Activated T-helper 17 cell treated with anti-CD3 and anti-CD28 coated beads, Interleukin-2, amount 50 U/mL, for 72 hours (primary cell): ENCODE data around the gene TIGAR. TPM values are rescaled to one million over a fixed set of nuclear protein-coding genes. Genes with fewer than 3 reads are reported as not detected.

Experiments
- ATAC-seq: fragments of 150-1000 bp; cut with Tn5 transposase; replicated peaks from 2 replicates; pipeline ENCODE4 v1.10.0; 2021; ENCODE audit warnings: mild to moderate bottlenecking, moderate library complexity
- H3K27ac Mint-ChIP-seq: one replicate; pipeline ENCODE4 v1.8.0; 2022; ENCODE audit warnings: mixed read lengths
- H3K27me3 Mint-ChIP-seq: one replicate; pipeline ENCODE4 v1.8.0; 2022; ENCODE audit warnings: mixed read lengths
- H3K36me3 Mint-ChIP-seq: one replicate; pipeline ENCODE4 v1.8.0; 2022; ENCODE audit warnings: low read depth, mild to moderate bottlenecking, mixed read lengths
- H3K4me1 Mint-ChIP-seq: one replicate; pipeline ENCODE4 v1.8.0; 2022; ENCODE audit warnings: mixed read lengths
- H3K4me3 Mint-ChIP-seq: one replicate; pipeline ENCODE4 v1.8.0; 2022; ENCODE audit warnings: mild to moderate bottlenecking, mixed read lengths
- H3K9me3 Mint-ChIP-seq: one replicate; pipeline ENCODE4 v1.8.0; 2022; ENCODE audit warnings: mixed read lengths
- total RNA-seq, 2 donors: library from RNA; stranded (reverse); gene quantifications; one replicate each; pipeline ENCODE4 v1.2.3, GENCODE V29; 2022

TIGAR gene
- total RNA-seq, 2 donors from 2014 or later = 6.8 to 12.7 TPM

DNA sequence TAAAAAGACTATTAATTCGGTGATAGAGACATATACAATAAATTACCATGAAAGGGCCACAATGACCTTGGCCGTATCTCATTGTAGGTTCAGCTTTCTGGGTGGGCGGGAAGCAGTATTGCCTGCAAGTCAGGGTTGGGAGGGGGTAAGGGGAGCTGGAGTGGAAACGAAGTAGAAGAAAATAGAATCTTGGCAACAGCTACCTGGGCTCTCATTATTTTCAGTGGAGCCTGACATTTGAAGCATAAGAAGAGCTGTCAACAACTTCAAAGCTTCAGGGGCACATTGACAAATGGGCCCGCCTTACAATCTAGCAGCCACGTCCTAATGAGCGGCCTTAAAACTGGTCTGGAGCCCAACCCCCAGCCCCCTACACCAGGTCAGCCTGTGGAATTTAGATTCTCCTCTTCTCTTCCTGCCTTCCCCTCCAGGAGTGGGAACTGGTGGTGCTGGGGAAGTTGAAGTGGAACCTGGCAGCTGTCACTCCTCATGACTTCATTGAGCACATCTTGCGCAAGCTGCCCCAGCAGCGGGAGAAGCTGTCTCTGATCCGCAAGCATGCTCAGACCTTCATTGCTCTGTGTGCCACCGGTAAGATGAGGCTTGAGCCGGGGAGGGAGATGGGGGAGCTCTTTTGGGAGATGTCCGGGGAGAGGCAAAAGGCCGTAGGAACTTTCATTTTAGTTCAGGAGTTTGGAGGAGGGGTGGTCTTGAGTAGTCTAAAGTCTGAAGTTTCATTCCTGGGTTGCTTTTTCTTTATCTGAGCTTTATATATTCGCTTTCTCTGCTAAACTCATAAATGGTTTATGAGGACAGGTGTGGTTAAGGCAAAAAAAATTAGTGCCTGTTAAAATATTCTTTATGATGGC, 42.5 kb upstream of the TIGAR start:
- peak overlapping the region; percentile 82 for H3K27ac Mint-ChIP-seq
- no peaks in the 10 kb centered on the region for H3K9me3 Mint-ChIP-seq
- peaks cover 50% of the 10 kb centered on the region for H3K4me1 Mint-ChIP-seq
- no peaks in the 10 kb centered on the region for H3K27me3 Mint-ChIP-seq
- ATAC-seq = no peak
- H3K4me3 Mint-ChIP-seq = peak overlapping the region; percentile 95
- peaks cover 97% of the 10 kb centered on the region for H3K36me3 Mint-ChIP-seq

DNA sequence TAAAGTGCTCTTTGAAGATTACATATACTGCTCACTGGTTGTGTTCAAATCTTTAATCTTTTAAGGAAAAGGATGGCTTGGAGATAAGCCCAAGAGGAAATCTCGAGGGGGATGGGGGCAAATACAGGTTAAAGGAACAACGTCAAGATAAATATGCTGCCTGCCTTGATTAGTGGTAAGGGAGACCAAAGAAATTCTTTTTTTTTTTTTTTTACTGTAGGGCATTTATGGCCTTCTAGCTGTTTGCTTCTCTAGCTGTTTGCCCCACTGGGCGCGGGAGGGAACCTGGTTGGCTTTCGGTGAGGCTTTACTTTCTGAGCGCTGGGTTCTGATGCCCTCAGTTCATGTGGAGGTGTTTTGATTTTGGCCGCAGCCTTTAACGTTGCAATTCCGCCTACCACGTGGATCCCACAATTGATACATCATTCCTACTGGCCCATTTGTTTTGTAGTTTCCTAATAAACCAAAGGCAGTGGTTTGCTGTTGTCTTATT, 41.8 kb upstream of the TIGAR start:
- peak overlapping the region; percentile 95 for H3K4me3 Mint-ChIP-seq
- H3K9me3 Mint-ChIP-seq = no peaks in the 10 kb centered on the region
- H3K27ac Mint-ChIP-seq = peak overlapping the region; percentile 82
- H3K36me3 Mint-ChIP-seq = peaks cover 100% of the 10 kb centered on the region
- peaks cover 55% of the 10 kb centered on the region for H3K4me1 Mint-ChIP-seq
- no peaks in the 10 kb centered on the region for H3K27me3 Mint-ChIP-seq
- ATAC-seq = no peak

DNA sequence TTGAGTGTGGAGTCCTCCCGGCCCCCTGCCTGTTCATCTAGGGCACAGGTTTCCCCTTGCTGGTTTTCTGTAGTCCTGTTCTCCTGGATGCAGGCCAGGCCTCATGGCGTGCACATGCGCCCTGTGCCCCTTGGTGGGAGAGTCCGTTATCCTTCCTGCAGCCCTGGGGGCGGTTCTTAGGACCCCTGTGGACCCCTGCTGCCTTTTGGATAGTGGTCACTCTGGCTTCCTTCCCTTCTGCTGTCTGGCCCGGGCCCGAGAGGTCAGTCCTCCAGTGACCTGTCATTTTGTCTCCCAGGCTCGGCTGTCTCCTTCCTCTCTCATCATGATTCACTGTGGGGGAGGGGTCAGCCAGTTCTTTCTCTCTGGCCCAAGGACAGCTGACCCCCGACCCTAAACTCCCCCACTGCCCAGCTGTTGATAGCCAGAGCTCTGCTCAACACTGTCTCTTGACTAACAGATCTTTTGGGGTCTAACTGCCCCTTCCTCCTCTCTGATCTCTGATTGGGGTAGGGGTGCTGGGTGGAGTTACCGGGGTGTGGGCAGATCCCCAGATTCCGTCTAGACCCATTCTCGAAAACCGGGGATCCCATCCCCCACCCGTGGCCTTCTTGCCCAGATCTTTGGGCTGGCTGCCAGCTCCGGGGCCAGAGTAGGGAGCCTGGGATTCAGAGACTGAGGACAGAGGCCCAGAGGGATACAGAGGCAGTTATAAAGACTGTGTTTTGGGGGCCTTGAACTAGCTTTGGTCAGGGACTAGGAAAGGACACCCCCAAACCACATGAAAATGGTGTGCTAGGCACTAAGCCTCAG, 40.5 kb upstream of the TIGAR start:
- no peak for ATAC-seq
- Mint-ChIP-seq H3K27ac (peak overlapping the region; percentile 81), H3K4me3 (peak overlapping the region; percentile 95), H3K27me3 (no peaks in the 10 kb centered on the region), H3K36me3 (peaks cover 100% of the 10 kb centered on the region), H3K4me1 (peaks cover 59% of the 10 kb centered on the region), H3K9me3 (no peaks in the 10 kb centered on the region)

DNA sequence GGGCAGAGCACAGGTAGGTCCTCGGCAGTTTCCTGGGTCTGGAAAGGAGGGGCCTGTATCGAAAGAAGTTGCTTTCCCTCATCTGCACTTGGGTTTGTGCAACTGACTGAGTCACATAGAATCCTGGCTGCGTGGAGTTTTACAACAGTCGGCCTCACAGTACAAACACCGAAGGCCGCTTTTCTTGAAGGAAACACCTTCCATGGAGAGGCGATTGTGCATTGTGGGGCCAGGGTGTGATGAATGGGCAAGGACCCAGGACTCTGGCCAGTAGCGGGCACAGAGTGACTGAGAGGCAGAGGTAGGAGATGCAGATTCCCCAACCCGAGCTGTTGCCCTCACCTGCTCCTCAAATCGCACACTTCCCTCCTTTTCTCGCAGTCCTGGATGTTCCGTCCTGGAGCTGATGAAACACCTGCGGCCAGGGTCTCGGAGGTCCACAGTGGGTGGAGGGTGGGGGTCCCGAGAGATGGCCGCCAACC, 39.8 kb upstream of the TIGAR start:
- no peaks in the 10 kb centered on the region for H3K9me3 Mint-ChIP-seq
- peak overlapping the region; percentile 81 for H3K27ac Mint-ChIP-seq
- peak overlapping the region; percentile 95 for H3K4me3 Mint-ChIP-seq
- no peaks in the 10 kb centered on the region for H3K27me3 Mint-ChIP-seq
- peaks cover 65% of the 10 kb centered on the region for H3K4me1 Mint-ChIP-seq
- H3K36me3 Mint-ChIP-seq = peaks cover 100% of the 10 kb centered on the region
- ATAC-seq = no peak

DNA sequence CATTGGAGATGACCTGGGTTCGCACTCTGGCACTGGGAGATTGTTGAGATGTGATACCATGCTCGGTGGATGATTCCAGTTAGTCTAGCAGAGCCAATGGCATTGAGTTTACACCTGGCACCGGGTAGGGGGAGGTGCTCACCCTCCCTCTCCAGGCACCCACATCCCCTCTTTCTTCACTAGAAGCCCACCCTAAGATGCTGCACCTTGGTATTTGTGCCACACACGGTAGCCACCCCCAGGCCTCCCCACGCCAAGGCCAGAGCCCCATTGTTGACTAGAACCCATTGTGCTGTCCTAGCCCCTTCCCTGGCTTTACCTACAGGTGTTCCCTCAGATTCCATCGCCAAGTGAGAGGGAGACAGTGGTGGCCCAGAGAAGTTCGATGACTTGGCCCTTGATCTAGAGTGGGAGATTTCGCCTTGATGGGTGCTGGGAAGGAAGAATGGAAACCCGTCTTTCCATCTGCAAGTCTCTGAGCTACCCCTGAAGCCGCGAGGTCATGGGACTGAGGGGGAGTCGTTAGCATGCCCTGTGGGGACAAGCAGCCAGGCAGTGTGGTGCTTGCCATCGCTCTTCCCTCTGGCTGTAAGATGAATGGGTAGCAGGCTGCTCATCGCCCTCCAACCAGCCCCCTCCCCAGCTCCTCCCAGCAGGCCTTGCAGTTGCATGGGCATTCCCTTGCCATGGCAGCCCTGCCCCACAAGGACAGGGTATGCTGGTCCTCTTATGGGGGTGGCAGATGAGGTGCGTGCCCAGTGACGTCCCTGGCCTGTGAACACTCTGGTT, 38.7 kb upstream of the TIGAR start:
- H3K36me3 Mint-ChIP-seq = peaks cover 100% of the 10 kb centered on the region
- H3K27me3 Mint-ChIP-seq = no peaks in the 10 kb centered on the region
- ATAC-seq = no peak
- peaks cover 68% of the 10 kb centered on the region for H3K4me1 Mint-ChIP-seq
- H3K4me3 Mint-ChIP-seq = peak overlapping the region; percentile 26
- no peaks in the 10 kb centered on the region for H3K9me3 Mint-ChIP-seq
- H3K27ac Mint-ChIP-seq = no peak overlapping the region

DNA sequence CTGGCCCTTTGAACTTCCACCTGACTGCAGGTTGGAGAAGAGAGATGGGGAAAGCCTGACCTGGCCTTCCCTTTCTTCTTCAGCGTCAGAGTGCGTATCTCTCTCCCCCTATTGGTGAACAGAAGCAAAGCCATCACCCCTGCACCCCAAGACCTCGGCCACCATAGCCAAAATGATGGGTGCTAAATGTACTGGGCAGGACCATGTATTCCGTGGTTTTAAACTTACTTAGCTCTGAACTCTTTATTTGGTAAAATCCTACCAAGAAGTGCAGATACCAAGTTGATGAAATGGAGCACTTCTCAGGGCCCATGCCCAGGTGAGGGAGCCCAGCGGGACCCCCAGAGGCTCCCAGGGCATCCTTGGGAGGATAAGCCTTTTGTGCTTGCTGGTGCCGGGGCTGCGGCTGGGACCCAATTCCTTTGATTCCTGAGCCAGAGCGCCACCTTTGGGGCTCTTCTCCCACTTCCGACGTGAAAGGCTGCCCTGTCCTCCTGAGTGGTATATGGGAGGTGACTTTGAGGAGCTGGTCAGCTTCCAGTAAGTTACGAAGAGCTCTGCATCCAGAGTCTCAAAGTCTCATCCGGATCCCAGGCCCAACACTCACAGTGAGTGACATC, 38.0 kb upstream of the TIGAR start:
- Mint-ChIP-seq H3K36me3 (peaks cover 100% of the 10 kb centered on the region), H3K27me3 (no peaks in the 10 kb centered on the region), H3K4me1 (peaks cover 72% of the 10 kb centered on the region), H3K4me3 (peak overlapping the region; percentile 54), H3K9me3 (no peaks in the 10 kb centered on the region), H3K27ac (no peak overlapping the region)
- ATAC-seq = no peak

DNA sequence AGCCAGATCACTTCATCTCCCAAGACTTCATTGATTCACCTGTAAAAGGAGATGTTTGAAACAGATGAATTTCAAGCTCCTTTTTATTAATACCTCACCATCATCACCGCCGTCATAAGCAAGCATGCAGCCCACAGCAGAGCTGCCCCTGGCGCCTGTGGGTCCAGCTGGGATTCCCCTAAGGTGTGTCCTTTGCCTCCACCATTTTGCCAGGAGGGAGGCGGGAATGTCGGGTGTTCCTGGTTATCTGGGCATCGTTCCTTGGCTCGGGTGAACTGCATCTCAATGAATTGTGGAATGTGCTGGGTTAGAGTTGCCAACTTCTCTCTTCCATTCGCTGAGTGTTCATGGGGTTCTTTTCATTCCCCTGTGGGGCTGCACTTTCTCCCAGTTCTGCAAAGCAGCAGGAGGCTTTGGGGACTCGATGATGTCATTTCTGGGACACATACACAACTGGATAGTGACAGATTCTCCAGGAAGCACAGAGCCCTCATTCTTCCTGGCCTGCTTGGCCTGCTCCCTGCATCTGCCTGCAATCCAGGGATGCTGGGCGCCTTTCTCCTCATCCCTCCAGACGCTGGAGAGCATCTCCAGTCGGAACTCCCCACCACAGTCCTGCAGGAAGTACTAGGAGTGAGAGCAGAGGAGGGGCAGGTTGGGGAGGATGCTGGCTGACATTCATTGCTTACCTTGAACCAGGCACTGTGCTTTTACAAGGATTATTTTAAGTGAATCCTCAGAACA, 37.3 kb upstream of the TIGAR start:
- ATAC-seq = no peak
- Mint-ChIP-seq H3K36me3 (peaks cover 100% of the 10 kb centered on the region), H3K4me3 (peak overlapping the region; percentile 54), H3K9me3 (no peaks in the 10 kb centered on the region), H3K27me3 (no peaks in the 10 kb centered on the region), H3K4me1 (peaks cover 72% of the 10 kb centered on the region), H3K27ac (peak overlapping the region; percentile 75)

DNA sequence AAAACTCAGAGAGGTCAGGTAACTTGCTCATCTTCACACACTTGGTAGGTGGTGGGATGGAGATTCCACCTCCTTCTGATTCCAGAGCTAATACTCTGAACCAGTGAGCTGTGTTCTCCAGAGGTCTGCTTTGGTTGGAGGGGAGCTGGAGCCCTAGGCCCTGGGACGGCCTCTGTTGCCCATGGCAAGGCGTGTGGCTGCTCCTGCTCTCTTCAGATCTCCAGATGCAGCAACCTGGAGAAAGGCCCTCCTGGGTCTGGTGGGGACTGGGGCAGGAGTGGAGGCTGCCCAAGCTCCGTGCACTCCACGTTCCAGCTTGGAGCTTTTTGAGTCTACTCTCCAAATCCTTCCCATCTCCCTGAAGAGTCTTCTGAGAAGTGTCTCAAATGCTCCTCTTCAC, 36.7 kb upstream of the TIGAR start:
- Mint-ChIP-seq H3K27ac (no peak overlapping the region), H3K27me3 (no peaks in the 10 kb centered on the region), H3K9me3 (no peaks in the 10 kb centered on the region), H3K4me1 (peaks cover 72% of the 10 kb centered on the region), H3K4me3 (peak overlapping the region; percentile 54), H3K36me3 (peaks cover 100% of the 10 kb centered on the region)
- ATAC-seq = no peak

DNA sequence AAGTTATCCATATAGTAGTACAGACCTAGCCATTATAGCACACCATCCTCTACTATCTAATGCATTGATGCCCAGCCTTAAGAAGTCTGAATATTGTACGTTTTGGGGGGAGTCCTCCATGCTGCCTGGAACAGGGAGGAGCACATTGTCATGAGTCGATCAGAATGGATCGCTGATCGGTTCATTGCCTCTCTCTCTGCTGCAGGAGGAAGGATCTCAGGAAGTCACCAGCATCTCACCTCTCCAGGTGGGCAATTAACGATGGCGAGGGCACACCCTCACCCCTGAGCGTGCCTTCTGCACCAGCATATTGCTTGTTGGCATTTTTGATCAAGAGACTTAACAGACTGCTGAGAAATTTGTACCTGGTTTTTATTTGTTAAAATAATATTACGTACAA, 35.9 kb upstream of the TIGAR start:
- Mint-ChIP-seq H3K27ac (no peak overlapping the region), H3K36me3 (peaks cover 100% of the 10 kb centered on the region), H3K9me3 (no peaks in the 10 kb centered on the region), H3K4me1 (peaks cover 73% of the 10 kb centered on the region), H3K27me3 (no peaks in the 10 kb centered on the region), H3K4me3 (peak overlapping the region; percentile 72)
- no peak for ATAC-seq

DNA sequence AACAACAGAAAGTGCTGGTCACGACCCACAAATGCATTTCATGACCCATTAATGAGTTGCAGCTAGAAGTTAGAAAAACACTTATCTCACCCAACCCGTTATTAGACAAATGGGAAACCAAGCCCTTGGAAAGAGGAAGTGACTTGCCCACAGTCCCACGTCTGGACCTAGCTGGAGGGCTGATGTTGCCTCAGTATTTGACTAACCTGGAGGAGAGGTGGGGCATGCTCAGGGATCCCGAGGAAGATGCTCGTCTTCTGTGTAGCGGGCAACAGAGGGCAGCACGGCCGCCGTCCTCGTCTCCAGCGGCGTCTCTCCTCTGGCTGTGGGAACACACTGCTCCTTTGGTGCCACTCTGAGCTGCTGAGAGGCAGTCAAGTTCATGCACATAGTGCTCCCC, 34.8 kb upstream of the TIGAR start:
- H3K36me3 Mint-ChIP-seq = peaks cover 100% of the 10 kb centered on the region
- peak overlapping the region; percentile 84 for H3K27ac Mint-ChIP-seq
- H3K27me3 Mint-ChIP-seq = no peaks in the 10 kb centered on the region
- no peak for ATAC-seq
- no peaks in the 10 kb centered on the region for H3K9me3 Mint-ChIP-seq
- peak overlapping the region; percentile 72 for H3K4me3 Mint-ChIP-seq
- H3K4me1 Mint-ChIP-seq = peaks cover 76% of the 10 kb centered on the region

DNA sequence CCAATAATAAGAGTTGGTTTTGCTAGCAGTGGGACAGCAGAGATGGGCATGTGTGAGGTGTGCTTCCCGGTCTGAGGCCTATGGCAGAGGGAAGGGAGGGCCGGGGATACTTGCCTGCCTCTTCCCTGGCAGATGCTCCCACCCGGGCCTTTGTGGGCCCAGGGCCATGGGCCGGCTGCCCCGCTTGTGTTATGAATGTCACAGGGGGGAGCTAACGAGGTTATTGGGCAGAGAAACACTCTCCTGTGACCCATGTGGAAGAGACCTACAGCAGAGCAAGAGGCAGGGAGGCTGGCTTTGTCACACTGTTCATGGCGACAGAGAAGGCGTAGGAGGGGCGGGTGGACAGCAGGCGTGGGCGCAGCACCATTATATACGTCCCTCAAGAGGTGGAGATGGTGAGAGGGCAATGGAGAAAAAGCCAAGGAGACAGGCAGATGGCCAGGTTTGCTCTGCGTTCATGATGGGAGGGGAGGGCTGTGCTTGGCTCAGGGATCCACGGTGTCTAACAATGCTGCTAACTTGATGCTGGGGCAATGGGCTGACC, 34.2 kb upstream of the TIGAR start:
- H3K9me3 Mint-ChIP-seq = no peaks in the 10 kb centered on the region
- peak overlapping the region; percentile 84 for H3K27ac Mint-ChIP-seq
- ATAC-seq = no peak
- peaks cover 78% of the 10 kb centered on the region for H3K4me1 Mint-ChIP-seq
- peaks cover 100% of the 10 kb centered on the region for H3K36me3 Mint-ChIP-seq
- H3K27me3 Mint-ChIP-seq = no peaks in the 10 kb centered on the region
- peak overlapping the region; percentile 72 for H3K4me3 Mint-ChIP-seq

DNA sequence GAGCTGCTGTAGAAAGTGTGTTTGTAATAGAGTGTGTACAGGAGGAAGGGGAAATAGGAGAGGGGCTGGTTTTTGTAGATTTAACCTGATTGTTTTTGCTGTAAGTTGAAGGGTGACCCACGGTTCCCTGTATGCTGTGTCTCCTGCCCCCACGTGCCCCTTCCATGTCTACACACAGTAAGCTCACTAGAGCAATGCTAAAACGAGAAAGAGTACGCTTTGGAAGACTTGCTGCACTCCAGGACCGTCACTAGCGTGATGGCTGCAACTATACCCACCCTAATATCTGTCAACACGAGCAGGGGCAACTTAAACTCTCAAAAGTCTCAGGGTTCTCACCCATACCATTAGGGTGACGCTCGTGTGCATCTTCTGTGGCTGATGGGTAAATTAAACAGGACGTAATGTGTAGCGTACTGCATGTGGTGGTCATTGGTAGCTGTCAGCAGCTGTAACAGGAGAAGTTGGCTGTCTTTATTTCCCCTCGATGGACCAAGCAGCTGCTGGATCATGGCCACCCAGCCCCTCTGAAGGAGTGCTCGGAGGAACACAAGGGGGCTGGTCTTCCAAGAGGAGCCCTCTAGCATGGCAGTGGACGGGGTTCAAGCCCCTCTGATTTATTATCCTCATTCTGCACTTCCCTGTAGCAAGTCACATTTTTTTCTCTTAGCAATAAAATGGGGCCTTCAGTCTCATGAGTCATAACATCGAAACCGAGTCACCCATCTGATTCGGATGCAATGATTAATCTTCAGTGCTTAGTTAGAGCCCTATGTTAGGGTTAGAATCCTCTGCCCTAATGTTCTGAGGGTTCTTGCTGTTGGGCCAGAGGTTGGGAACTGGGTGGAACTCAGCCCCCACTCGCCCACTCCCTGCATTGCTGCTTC, 33.4 kb upstream of the TIGAR start:
- Mint-ChIP-seq H3K4me3 (peak overlapping the region; percentile 72), H3K36me3 (peaks cover 100% of the 10 kb centered on the region)
- peak; percentile 83 for ATAC-seq

More for the DNA sequence above, 33.4 kb upstream of the TIGAR start:
- no peaks in the 10 kb centered on the region for H3K9me3 Mint-ChIP-seq
- peak overlapping the region; percentile 84 for H3K27ac Mint-ChIP-seq
- peaks cover 79% of the 10 kb centered on the region for H3K4me1 Mint-ChIP-seq
- H3K27me3 Mint-ChIP-seq = no peaks in the 10 kb centered on the region
